ENCODE results near the gene MCM3AP. TPM values are rescaled to one million over a fixed set of nuclear protein-coding genes. Genes with fewer than 3 reads are reported as not detected.

The MCM3AP gene
- total and polyA plus RNA-seq, 9 of the 15 experiments (the other 6 are each of a cell fraction or from before 2014, with no cell fraction given), result 6.5 to 179 (median 69.6) TPM

DNA sequence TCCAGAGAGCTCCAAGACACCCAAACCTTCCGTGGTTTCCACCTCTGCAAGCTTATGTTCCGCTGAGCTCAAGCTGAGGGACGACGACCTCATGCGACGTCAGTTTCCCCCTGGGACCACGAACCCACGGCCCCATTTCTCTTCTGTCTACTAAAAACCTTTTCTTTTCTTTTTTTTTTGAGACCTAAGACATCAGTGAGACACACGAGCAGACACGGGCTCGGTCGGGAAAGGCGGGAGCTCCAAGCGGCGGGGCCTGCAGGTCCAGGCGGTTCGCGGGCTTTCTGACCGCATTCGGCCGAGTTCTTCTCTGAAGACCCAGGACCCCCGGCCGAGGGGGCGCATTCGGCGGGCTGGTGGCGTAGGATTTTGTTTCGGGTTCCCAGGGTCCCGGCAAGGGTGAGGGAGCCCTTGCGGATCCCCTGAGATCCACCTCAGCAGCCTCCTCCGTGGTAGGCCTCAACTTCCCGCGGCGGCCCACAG, 37.9 kb upstream of the MCM3AP start (continued):
- TF ChIP-seq, protein P1, sequence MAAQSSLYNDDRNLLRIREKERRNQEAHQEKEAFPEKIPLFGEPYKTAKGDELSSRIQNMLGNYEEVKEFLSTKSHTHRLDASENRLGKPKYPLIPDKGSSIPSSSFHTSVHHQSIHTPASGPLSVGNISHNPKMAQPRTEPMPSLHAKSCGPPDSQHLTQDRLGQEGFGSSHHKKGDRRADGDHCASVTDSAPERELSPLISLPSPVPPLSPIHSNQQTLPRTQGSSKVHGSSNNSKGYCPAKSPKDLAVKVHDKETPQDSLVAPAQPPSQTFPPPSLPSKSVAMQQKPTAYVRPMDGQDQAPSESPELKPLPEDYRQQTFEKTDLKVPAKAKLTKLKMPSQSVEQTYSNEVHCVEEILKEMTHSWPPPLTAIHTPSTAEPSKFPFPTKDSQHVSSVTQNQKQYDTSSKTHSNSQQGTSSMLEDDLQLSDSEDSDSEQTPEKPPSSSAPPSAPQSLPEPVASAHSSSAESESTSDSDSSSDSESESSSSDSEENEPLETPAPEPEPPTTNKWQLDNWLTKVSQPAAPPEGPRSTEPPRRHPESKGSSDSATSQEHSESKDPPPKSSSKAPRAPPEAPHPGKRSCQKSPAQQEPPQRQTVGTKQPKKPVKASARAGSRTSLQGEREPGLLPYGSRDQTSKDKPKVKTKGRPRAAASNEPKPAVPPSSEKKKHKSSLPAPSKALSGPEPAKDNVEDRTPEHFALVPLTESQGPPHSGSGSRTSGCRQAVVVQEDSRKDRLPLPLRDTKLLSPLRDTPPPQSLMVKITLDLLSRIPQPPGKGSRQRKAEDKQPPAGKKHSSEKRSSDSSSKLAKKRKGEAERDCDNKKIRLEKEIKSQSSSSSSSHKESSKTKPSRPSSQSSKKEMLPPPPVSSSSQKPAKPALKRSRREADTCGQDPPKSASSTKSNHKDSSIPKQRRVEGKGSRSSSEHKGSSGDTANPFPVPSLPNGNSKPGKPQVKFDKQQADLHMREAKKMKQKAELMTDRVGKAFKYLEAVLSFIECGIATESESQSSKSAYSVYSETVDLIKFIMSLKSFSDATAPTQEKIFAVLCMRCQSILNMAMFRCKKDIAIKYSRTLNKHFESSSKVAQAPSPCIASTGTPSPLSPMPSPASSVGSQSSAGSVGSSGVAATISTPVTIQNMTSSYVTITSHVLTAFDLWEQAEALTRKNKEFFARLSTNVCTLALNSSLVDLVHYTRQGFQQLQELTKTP (IDR thresholded peaks at IDR 0.05; ENCODE audit: low read depth in 1 of 2, partially characterized antibody in 2 of 2), result peak in 1 of 2 experiments; percentile 24
- TF ChIP-seq MAFK (IDR thresholded peaks at IDR 0.05; ENCODE audit: low read length) (no peak), RBM17 (IDR thresholded peaks at IDR 0.05; ENCODE audit: borderline replicate concordance, low read depth, low read length) (no peak), ZNF121 (CRISPR knock-in tag; conservative IDR thresholded peaks at IDR 0.05) (no peak), ZNF217 (CRISPR knock-in tag; IDR thresholded peaks at IDR 0.05) (no peak), MEF2D (tag; conservative IDR thresholded peaks at IDR 0.05; ENCODE audit: low read depth) (no peak), ZC3H11A (IDR thresholded peaks at IDR 0.05; ENCODE audit: low read depth, low read length) (no peak), ZNF589 (CRISPR knock-in tag; IDR thresholded peaks at IDR 0.05; ENCODE audit: low read depth) (no peak), DACH1 (IDR thresholded peaks at IDR 0.05; ENCODE audit: partially characterized antibody) (no peak), FUS (optimal IDR thresholded peaks at IDR 0.05; ENCODE audit: low read depth, low read length) (no peak), NR4A1 (CRISPR knock-in tag; IDR thresholded peaks at IDR 0.05) (no peak), NR4A1 (tag; IDR thresholded peaks at IDR 0.05) (0 out of 2 replicates have a peak, but pooled peaks have one; percentile 24), ZNF707 (CRISPR knock-in tag; conservative IDR thresholded peaks at IDR 0.05) (no peak)
- TF ChIP-seq, protein P2, sequence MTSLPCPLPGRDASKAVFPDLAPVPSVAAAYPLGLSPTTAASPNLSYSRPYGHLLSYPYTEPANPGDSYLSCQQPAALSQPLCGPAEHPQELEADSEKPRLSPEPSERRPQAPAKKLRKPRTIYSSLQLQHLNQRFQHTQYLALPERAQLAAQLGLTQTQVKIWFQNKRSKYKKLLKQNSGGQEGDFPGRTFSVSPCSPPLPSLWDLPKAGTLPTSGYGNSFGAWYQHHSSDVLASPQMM (CRISPR knock-in tag; IDR thresholded peaks at IDR 0.05), result no peak
- TF ChIP-seq, protein P3, sequence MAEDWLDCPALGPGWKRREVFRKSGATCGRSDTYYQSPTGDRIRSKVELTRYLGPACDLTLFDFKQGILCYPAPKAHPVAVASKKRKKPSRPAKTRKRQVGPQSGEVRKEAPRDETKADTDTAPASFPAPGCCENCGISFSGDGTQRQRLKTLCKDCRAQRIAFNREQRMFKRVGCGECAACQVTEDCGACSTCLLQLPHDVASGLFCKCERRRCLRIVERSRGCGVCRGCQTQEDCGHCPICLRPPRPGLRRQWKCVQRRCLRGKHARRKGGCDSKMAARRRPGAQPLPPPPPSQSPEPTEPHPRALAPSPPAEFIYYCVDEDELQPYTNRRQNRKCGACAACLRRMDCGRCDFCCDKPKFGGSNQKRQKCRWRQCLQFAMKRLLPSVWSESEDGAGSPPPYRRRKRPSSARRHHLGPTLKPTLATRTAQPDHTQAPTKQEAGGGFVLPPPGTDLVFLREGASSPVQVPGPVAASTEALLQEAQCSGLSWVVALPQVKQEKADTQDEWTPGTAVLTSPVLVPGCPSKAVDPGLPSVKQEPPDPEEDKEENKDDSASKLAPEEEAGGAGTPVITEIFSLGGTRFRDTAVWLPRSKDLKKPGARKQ (CRISPR knock-in tag; IDR thresholded peaks at IDR 0.05), result no peak
- TF ChIP-seq, protein P4, sequence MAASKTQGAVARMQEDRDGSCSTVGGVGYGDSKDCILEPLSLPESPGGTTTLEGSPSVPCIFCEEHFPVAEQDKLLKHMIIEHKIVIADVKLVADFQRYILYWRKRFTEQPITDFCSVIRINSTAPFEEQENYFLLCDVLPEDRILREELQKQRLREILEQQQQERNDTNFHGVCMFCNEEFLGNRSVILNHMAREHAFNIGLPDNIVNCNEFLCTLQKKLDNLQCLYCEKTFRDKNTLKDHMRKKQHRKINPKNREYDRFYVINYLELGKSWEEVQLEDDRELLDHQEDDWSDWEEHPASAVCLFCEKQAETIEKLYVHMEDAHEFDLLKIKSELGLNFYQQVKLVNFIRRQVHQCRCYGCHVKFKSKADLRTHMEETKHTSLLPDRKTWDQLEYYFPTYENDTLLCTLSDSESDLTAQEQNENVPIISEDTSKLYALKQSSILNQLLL (CRISPR knock-in tag; IDR thresholded peaks at IDR 0.05; ENCODE audit: borderline replicate concordance), result no peak
- TF ChIP-seq, protein P5, sequence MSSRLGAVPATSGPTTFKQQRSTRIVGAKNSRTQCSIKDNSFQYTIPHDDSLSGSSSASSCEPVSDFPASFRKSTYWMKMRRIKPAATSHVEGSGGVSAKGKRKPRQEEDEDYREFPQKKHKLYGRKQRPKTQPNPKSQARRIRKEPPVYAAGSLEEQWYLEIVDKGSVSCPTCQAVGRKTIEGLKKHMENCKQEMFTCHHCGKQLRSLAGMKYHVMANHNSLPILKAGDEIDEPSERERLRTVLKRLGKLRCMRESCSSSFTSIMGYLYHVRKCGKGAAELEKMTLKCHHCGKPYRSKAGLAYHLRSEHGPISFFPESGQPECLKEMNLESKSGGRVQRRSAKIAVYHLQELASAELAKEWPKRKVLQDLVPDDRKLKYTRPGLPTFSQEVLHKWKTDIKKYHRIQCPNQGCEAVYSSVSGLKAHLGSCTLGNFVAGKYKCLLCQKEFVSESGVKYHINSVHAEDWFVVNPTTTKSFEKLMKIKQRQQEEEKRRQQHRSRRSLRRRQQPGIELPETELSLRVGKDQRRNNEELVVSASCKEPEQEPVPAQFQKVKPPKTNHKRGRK (tag; IDR thresholded peaks at IDR 0.05), result no peak

Data from K562 (cell line).